Suprapubic skin (tissue), 4 donors: ENCODE data around the gene CLASP2. TPM values are rescaled to one million over a fixed set of nuclear protein-coding genes. Genes with fewer than 3 reads are reported as not detected.

ENCODE experiments used
- DNase-seq, 2 donors: peaks; one replicate each; pipeline ENCODE4 v3.0.0-alpha.2; 2019; ENCODE audit warnings: low spot score in 2 of 2
- H3K27ac ChIP-seq: fragments of 200-600 bp; sonication (generic); one replicate; pipeline ENCODE4 v1.5.1; 2019
- H3K27me3 ChIP-seq: fragments of 200-600 bp; sonication (generic); one replicate; pipeline ENCODE4 v1.5.1; 2019
- H3K36me3 ChIP-seq: fragments of 200-600 bp; sonication (generic); one replicate; pipeline ENCODE4 v1.5.1; 2019
- H3K4me1 ChIP-seq: fragments of 200-600 bp; sonication (generic); one replicate; pipeline ENCODE4 v1.5.1; 2019
- H3K4me3 ChIP-seq: fragments of 200-600 bp; sonication (generic); one replicate; pipeline ENCODE4 v1.5.1; 2019; ENCODE audit warnings: mild to moderate bottlenecking
- H3K9me3 ChIP-seq: fragments of 200-600 bp; sonication (generic); one replicate; pipeline ENCODE4 v1.5.1; 2019
- EP300 ChIP-seq: sonication (generic); formaldehyde crosslinking; IDR thresholded peaks from one replicate; pipeline ENCODE4 v1.6.1; 2017; ENCODE audit warnings: antibody characterized with exemption
- POLR2A ChIP-seq, 2 donors: fragments of 450-650 bp; IDR thresholded peaks; one replicate each; pipeline ENCODE4 v1.6.1; 2017; ENCODE audit warnings: antibody characterized with exemption in 2 of 2, mild to moderate bottlenecking in 2 of 2, moderate library complexity in 2 of 2
- POLR2AphosphoS5 ChIP-seq, 3 donors: sonication (generic); formaldehyde crosslinking; IDR thresholded peaks; one replicate each; pipeline ENCODE4 v1.6.1; 2017; ENCODE audit warnings: antibody characterized with exemption in 3 of 3
- WGBS: methylation state at CpG from one replicate; pipeline ENCODE4 v1.1.5; 2018; 5-methylcytosine and 5-hydroxymethylcytosine counted together
- total RNA-seq, 4 donors: library from RNA; depleted of rRNA; stranded (reverse); fragments of >200 nt; gene quantifications; one replicate each; pipeline ENCODE4 v1.1.0, GENCODE V29; 2016
- TF ChIP-seq, protein P1 (sequence below), 2 donors: fragments of 200-600 bp in 1 of 2; fragments of 450-650 bp in 1 of 2; sonication (generic) in 1 of 2; IDR thresholded peaks; one replicate each; pipeline ENCODE4 v1.5.1; 2016 to 2019; ENCODE audit warnings: antibody characterized with exemption in 2 of 2, mild to moderate bottlenecking in 1 of 2, moderate library complexity in 1 of 2

The CLASP2 gene
- total RNA-seq, 4 donors from 2014 or later = 44.8 to 140 (median 59.7) TPM

DNA sequence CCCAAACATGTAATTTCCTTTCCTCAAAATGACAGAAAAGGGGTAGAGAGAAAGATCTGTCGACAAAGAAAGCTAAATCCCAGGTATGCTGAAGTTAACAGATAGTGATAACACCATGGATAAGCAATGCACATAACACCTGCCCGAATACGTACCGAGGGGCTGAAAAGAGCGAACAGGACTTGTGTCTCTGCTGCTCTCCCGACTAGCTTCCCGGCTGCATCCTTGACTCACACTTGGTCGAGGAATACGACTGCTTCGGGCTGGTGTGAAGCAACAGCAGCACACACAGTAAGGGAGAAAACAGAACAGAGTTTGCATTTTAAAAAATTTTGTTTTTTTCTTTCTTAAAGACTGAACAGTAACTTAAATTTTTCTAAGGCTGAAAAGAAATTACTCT lies 136.4 kb downstream of the CLASP2 start:
- no peak for DNase-seq
- Histone ChIP-seq H3K9me3 (no peaks in the 10 kb centered on the region), H3K4me3 (no peak overlapping the region), H3K36me3 (peaks cover 50% of the 10 kb centered on the region), H3K4me1 (no peaks in the 10 kb centered on the region), H3K27ac (no peak overlapping the region), H3K27me3 (no peaks in the 10 kb centered on the region)
- no peak for TF ChIP-seq POLR2A (IDR thresholded peaks at IDR 0.05)
- TF ChIP-seq EP300 = no peak
- no peak for TF ChIP-seq POLR2AphosphoS5 (IDR thresholded peaks at IDR 0.05)
- TF ChIP-seq, protein P1, sequence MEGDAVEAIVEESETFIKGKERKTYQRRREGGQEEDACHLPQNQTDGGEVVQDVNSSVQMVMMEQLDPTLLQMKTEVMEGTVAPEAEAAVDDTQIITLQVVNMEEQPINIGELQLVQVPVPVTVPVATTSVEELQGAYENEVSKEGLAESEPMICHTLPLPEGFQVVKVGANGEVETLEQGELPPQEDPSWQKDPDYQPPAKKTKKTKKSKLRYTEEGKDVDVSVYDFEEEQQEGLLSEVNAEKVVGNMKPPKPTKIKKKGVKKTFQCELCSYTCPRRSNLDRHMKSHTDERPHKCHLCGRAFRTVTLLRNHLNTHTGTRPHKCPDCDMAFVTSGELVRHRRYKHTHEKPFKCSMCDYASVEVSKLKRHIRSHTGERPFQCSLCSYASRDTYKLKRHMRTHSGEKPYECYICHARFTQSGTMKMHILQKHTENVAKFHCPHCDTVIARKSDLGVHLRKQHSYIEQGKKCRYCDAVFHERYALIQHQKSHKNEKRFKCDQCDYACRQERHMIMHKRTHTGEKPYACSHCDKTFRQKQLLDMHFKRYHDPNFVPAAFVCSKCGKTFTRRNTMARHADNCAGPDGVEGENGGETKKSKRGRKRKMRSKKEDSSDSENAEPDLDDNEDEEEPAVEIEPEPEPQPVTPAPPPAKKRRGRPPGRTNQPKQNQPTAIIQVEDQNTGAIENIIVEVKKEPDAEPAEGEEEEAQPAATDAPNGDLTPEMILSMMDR (IDR thresholded peaks at IDR 0.05) = no peak
- WGBS = 85% methylated on average over 10 of the region's 10 CpGs

DNA sequence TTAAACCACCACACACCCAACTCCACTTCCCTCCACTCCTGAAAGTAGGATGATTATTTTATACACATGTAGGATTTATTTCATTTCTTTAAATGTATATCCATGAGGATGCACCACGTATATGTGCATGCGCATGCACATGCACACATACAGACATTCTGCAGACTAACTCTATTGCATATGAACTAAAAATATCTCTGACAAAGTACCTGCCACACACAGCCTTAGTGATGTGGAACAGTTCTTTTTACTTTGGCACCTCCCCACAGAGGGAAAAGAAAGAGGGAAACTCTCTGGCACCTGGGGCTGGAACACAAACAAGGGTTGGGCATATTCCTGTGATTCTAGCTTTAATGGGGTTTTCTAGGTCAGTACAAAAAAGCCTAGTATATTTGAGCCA lies 138.2 kb downstream of the CLASP2 start:
- H3K4me3 ChIP-seq = no peak overlapping the region
- 96% methylated on average over 2 of the region's 2 CpGs for WGBS
- H3K27me3 ChIP-seq = no peaks in the 10 kb centered on the region
- no peaks in the 10 kb centered on the region for H3K4me1 ChIP-seq
- TF ChIP-seq POLR2AphosphoS5 (IDR thresholded peaks at IDR 0.05) (no peak), POLR2A (IDR thresholded peaks at IDR 0.05) (no peak), EP300 (no peak)
- TF ChIP-seq, protein P1 (IDR thresholded peaks at IDR 0.05) = no peak
- peaks cover 48% of the 10 kb centered on the region for H3K36me3 ChIP-seq
- no peak for DNase-seq
- H3K9me3 ChIP-seq = no peaks in the 10 kb centered on the region
- H3K27ac ChIP-seq = no peak overlapping the region

DNA sequence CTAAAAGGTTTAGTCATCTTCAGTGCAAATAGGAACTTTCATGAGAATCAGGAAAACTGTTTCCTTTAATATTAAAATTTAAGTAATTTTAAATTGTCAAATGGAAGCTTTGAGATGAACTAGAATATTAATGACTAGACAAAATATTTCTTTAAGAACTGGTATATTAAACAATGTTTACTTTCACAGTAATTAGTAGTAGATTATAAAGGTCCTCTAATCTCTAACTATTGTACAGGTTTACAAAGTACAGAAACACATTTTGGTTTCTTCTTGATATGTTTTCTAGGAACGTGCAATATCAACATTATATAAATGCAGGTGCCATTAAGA lies 138.9 kb downstream of the CLASP2 start:
- H3K36me3 ChIP-seq = peaks cover 43% of the 10 kb centered on the region
- no peak overlapping the region for H3K27ac ChIP-seq
- TF ChIP-seq, protein P1 (IDR thresholded peaks at IDR 0.05) = no peak
- TF ChIP-seq POLR2AphosphoS5 (IDR thresholded peaks at IDR 0.05) (no peak), POLR2A (IDR thresholded peaks at IDR 0.05) (no peak), EP300 (no peak)
- H3K27me3 ChIP-seq = no peaks in the 10 kb centered on the region
- no peaks in the 10 kb centered on the region for H3K4me1 ChIP-seq
- H3K4me3 ChIP-seq = no peak overlapping the region
- WGBS = 85% methylated on average over 1 of the region's 1 CpG
- no peak for DNase-seq
- H3K9me3 ChIP-seq = no peaks in the 10 kb centered on the region

DNA sequence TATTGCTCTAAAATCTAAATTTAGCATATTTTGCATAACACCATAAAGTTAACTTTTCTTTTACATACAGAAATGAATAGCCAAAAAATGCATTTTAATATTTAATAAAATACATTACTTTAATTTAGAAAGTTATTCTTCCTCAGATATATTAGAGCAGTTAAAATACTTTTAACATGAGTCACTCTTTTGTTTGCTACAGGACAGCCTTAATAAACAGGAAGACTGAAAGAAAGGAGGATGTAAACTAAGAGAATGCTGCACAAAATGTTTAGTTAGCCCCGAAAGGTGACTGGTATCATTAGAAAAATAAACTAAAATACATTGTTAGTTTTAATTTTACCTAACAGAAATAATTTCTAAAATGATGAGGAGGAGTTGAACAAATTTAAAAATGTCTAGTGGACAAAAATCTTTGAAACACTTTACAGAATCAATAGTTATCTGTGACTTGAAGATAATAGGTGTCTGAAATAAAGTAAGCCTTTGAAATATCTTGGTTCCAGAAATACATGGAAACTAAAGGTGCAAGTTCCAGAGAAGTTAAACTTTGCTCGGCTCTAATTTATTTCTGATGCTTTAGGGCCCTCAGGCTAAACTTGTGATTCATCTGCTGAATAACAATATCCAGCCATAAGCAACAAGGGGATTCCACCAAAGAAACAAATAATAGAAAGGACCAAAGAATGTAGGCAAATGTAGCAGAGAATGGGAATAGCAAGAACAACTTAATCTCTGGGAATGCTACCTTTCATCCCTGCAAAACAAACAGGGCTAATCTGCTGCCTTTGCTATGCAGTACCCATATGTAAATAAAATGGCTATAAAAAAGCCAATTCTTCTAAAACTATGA lies 139.5 kb downstream of the CLASP2 start:
- Histone ChIP-seq H3K9me3 (no peaks in the 10 kb centered on the region), H3K4me1 (no peaks in the 10 kb centered on the region), H3K36me3 (peaks cover 44% of the 10 kb centered on the region), H3K27ac (no peak overlapping the region), H3K4me3 (no peak overlapping the region), H3K27me3 (no peaks in the 10 kb centered on the region)
- 55% methylated on average over 2 of the region's 2 CpGs for WGBS
- TF ChIP-seq POLR2A (IDR thresholded peaks at IDR 0.05) = no peak
- TF ChIP-seq EP300 = no peak
- TF ChIP-seq POLR2AphosphoS5 (IDR thresholded peaks at IDR 0.05) = no peak
- TF ChIP-seq, protein P1 (IDR thresholded peaks at IDR 0.05) = no peak
- no peak for DNase-seq

DNA sequence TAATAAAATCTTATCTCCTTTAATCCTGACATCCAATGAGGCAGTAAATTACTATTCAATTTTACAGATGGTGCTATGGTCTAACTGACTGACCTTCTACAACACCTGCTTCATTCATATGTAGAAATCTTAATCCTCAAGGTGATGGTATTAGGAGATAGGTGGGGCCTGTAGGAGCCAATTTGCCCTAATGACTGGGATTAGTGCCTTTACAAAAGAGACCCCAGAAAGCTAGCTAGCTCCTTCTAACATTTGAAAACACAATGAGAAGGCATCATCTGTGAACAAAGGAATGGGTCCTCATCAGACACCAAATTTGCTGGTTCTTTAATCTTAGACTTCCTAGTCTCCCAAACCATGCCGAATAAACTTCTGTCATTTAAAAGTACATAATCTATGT lies 140.5 kb downstream of the CLASP2 start:
- Histone ChIP-seq H3K9me3 (no peaks in the 10 kb centered on the region), H3K4me3 (no peak overlapping the region), H3K4me1 (no peaks in the 10 kb centered on the region), H3K27ac (no peak overlapping the region), H3K36me3 (peaks cover 39% of the 10 kb centered on the region), H3K27me3 (no peaks in the 10 kb centered on the region)
- 80% methylated on average over 1 of the region's 1 CpG for WGBS
- no peak for TF ChIP-seq POLR2A (IDR thresholded peaks at IDR 0.05)
- TF ChIP-seq, protein P1 (IDR thresholded peaks at IDR 0.05) = no peak
- TF ChIP-seq EP300 = no peak
- TF ChIP-seq POLR2AphosphoS5 (IDR thresholded peaks at IDR 0.05) = no peak
- DNase-seq = no peak
